Measurements from ENCODE around the gene ADRB2.
A peak's percentile ranks its signal among the peaks of the same experiment; 100 is the strongest.

The ADRB2 gene

GRCh38 chr5:148828511-148829247 is 2.3 kb downstream of the ADRB2 start:
- Histone ChIP-seq H3K27ac (peak overlapping the region in 5 of 21 experiments; percentile 9 to 87 (median 77)), H3K4me3 (peak overlapping the region; percentile 40 to 57 (median 50))

- peak overlapping the region in 4 of 21 experiments; percentile 2 to 58 (median 40) for H3K27ac ChIP-seq
- peak overlapping the region; percentile 40 to 57 (median 50) for H3K4me3 ChIP-seq
Observed at GRCh38 chr5:148829248-148829594, 2.8 kb downstream of the ADRB2 start.

GRCh38 chr5:148829734-148830133 is 3.3 kb downstream of the ADRB2 start:
- Histone ChIP-seq H3K4me3 (peak overlapping the region; percentile 9 to 57 (median 48)), H3K27ac (peak overlapping the region in 4 of 21 experiments; percentile 2 to 58 (median 40))

DNA sequence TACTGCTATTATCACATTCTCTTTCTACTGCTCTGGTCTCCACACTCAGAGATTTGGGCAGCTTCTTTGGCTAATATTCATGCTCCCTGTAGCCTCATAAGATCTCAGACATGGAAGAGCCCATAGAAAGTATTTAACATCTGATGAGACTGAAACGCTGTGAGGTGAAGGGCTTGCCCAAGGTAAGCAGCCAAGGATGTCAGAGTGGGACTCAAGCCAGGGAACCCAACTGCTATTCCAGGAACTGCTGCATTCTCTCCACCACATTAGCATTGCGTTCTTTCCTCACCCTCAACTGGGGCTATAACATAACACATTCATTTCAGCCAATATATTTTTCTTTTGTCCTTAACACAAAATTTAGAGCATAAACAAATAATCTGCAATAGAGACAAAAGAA is 3.8 kb downstream of the ADRB2 start:
- H3K27ac ChIP-seq: peak overlapping the region in 2 of 21 experiments; percentile 23 to 56
- peak overlapping the region in 5 of 7 experiments; percentile 9 to 57 (median 50) for H3K4me3 ChIP-seq

DNA sequence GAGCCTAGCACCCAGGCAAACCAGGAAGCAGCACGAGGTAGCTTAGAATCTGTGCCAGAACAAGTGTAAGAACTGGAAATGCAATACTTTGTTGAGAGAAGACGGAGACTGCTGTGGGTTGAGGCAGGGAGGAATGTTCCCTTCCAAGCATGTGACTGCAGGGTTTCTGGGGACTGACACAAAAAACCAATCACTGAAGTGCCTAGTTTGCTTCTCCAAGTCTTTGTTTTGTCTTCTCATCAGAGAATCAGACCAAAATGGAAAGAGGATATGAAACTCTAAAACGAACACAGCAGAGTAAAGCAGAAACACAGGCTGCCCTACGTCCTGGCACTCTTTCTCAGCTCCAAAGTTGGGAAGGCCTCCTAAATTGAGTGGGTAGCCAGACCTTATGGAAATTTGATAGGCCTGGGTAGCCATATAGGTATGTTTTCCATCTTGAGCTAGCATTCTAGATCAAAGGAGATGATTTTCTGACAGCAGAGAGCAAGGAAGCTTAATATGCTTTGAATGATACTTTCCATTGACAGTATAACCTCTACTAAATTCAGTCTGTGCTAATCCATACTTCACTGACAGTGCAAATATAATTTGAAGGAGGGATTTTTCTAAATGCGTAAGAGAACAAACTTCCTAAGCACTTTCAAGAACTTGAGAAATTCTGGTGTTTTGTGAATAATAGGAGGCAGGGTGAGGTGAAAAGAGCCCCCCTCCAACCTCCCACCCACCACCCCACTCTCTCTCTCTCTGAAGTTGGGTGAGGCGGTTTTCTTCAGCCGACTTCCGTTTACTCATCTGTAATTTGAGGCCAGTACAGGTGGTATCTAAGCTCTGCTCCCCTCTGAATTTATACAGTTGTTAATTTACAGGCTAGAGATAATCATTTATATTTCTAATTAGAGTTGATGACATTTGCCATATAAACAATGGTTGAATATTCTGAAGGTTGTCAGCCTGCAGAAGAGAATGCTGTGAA is 5.5 kb downstream of the ADRB2 start:
- peak overlapping the region in 9 of 21 experiments; percentile 3 to 65 (median 33) for H3K27ac ChIP-seq
- H3K4me3 ChIP-seq: no peak overlapping the region

- no peak overlapping the region for H3K4me3 ChIP-seq
- peak overlapping the region in 2 of 21 experiments; percentile 15 to 65 for H3K27ac ChIP-seq
Observed at GRCh38 chr5:148833122-148833521, 6.7 kb downstream of the ADRB2 start.

- Histone ChIP-seq H3K27ac (no peak overlapping the region), H3K4me3 (no peak overlapping the region)
Observed at GRCh38 chr5:148833925-148834324, 7.5 kb downstream of the ADRB2 start.

- no peak overlapping the region for H3K4me3 ChIP-seq
- H3K27ac ChIP-seq: peak overlapping the region in 2 of 21 experiments; percentile 10 to 35
Observed at GRCh38 chr5:148834689-148835088, 8.3 kb downstream of the ADRB2 start.

DNA sequence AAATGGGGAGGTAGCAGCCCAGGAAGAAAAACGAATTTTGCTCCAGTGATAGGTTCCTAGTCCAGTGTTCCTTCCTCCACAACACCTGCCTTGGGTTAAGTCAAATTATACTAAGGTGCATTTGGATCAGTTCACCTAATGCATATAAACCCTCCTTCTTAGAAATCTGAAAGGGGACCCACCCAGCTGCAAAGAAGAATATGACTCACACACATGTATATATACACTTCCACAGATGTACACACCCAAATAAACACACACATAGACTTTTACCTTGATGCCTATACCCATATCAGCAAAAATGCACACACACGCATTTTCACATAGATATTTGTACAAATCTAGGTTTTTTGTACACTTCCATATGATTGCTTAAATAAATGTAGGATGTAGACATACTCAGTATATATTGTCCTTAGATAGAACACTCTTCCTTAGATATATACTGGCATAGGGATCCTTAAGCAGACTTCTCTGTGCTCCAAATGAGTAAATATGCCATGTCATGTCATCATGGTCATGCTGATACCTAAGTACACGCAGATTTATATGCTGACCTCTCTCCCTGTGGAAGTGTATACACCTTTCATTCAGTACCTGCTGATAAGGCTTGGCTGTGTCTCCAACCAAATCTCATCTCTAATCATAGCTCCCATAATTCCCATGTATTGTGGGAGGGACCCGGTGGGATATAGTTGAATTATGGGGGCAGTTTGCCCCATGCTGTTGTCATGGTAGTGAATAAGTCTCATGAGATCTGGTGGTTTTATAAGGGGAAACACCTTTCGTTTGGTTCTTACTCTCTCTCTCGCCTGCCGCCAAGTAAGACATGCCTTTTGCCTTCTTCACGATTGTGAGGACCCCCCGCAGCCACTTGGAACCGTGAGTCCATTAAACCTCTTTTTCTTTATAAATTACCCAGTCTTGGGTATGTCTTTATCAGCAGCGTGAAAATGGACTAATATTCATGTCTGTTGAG is 10.2 kb downstream of the ADRB2 start:
- Histone ChIP-seq H3K27ac (no peak overlapping the region), H3K4me3 (no peak overlapping the region)

DNA sequence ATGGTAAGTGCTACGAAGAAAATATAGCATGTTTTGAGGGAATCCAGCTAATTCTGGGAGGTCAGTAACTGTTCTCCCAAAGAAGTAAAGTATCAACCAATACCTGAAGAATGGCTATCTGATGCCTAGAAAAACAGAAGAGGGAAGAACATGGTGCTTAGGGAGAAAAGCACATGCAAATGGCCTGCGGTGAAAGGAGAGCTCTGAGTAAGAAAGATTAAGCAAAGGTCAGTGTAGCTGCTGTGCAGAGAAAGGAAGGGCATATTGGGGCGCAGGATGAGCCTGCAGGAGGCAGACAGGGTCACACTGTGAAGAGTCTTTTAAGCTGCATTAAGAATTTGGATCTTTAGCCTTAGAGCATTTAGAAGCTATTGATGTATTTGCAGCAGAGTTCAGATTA is 11.0 kb downstream of the ADRB2 start:
- Histone ChIP-seq H3K27ac (no peak overlapping the region), H3K4me3 (no peak overlapping the region)

GRCh38 chr5:148838357-148838756 is 11.9 kb downstream of the ADRB2 start:
- Histone ChIP-seq H3K4me3 (no peak overlapping the region), H3K27ac (no peak overlapping the region)

DNA sequence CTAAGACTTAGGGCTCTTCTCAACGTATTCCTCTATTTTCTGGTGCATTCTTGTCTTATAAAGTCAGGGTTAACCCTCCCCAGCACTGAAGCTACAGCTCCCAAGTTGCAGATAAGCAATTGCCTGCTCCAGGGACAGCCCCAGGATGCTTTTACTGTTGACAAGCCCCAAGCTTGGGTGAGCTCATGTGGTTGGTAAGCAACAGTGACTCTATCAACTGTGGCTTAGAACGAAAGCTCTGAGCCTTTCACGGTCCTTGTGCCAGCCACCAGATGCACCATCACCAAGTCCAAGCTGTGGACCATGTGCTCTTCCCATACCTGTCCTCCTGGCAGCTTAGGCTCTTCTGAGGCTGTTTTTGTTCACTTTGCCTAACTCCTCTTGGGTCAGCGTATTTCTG is 13.5 kb downstream of the ADRB2 start:
- no peak overlapping the region for H3K4me3 ChIP-seq
- H3K27ac ChIP-seq: no peak overlapping the region

DNA sequence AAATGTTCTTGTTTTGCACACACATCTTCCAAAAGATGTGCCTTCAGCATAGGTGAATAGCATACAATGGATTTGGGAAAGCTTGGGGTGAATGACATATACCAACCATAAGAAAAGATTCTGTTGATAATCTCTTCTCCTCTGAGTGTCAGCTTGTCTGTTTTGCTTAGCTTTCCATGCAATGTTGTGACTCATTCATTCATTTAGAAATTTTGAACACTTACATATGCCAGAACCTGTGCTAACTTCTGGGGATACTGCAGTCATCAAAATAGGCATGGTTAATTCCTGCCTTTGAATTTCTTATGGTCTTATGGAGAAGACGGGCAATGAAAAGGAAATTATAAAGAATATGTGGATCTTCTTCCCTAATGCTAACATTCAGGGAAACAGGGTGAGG is 14.1 kb downstream of the ADRB2 start:
- no peak overlapping the region for H3K27ac ChIP-seq
- H3K4me3 ChIP-seq: no peak overlapping the region

- no peak overlapping the region for H3K4me3 ChIP-seq
- no peak overlapping the region for H3K27ac ChIP-seq
Observed at GRCh38 chr5:148841519-148841918, 15.1 kb downstream of the ADRB2 start.

DNA sequence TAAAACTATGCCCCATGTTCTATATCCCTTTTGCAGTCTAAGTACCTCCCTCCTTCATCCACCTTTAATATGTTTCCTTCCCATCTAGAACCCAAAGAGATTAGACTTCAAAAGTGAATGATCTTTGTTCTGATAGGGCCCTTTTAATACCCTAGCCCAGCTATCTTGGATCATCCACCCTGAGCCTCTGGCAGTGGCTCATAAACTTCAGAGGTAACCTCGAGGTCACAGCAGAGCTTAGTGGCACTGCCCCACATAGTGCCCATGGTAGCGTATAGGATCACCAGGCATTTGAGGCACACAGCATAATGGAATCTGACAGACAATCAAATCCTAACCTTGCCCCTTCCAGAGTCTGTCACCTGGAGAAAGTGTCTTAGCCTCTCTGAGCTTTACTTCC is 15.8 kb downstream of the ADRB2 start:
- Histone ChIP-seq H3K4me3 (no peak overlapping the region), H3K27ac (peak overlapping the region in 1 of 21 experiments; percentile 13)

DNA sequence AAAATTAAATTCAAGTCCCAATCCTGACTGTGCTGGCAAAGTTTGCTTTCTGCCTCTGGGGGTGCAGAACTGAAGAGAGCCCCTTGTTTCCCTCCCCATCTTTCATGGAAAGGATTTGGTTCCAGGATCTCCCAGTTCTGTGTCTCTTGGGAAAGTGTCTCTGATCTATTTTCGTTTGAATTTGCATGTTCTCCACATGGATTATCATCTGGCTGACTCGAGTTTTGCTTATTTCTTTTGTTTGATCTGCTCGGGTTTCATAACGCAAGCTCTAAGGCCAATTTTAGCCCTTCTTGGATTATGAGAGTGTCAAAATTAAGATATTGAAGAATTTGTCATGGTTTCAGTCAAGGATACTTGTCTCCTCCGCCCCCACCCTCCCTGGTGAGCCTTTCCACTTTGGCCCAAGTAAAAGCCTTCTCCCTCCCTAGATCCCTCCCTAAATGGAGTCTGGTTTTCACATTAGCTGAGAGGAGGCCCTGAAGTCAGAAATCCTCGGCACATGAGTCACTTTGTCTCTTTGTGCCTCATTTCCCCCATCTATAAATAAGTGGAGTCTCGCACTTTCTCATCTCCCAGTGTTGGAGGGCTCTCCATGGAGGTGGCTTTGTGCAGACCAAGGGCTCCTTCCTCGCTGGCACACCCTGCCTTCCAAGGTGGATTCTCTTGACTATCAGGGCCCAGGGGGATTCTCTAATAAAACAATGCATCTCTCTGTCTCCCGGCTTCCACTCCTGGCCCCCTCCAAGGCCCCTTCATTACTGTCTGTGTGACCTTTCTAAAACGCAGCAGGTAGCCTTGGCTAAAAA is 17.3 kb downstream of the ADRB2 start:
- Histone ChIP-seq H3K27ac (peak overlapping the region in 1 of 21 experiments; percentile 21), H3K4me3 (no peak overlapping the region)

DNA sequence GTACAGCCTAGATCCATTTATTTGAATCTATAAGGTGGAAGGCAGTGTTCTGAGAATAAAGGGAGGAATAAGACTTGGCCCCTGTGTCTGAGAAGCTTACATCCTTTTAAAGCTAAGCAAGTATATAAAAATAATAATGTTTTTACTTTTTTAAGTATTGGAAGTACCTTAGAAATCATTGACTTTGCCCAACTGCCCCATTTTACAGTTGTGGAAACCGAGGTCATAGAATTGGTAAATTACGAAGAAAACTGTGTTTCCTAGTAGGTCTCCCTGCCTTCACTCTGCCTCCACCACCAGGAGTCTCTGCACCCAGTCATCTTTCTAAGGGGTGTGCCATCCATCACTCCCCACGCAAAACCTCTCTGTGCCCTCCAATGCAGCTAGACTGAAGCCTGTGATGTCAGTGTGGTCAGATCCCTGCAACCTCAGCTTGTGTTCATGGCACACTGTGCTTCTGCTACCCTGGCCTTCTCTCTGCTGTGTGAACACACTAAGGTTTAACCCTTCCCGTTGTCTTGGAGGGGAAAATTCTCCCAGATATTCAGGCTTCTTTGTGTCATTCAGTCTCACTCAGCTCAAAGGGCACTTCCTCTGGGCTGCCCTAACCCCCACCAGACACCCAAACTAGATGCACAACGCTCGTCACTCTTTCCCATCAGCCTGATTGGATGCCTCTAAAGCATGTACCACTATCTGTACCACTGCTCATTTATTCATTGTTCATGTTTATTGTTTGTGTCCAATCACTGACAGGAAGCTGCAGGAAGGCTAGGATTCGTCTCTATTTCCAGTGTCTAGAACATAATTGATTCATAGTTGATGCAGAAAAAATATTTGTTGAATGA is 18.2 kb downstream of the ADRB2 start:
- no peak overlapping the region for H3K4me3 ChIP-seq
- H3K27ac ChIP-seq: peak overlapping the region in 1 of 21 experiments; percentile 33

DNA sequence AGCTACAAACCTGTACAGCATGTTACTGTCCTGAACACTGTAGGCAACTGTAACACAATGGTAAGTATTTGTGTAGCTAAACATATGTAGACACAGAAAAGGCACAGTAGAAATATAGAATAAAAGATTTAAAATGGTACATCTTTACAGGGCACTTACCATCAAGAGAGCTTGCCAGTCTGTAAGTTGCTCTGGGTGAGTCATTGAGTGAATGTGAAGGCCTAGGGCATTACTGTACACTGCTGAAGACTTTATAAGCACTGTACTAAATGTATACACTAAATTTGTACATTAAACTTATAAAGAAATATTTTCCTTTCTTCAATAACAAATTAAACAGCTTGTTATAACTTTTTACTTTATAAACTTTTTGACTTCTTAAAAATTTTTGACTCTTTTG is 20.5 kb downstream of the ADRB2 start:
- H3K27ac ChIP-seq: no peak overlapping the region
- H3K4me3 ChIP-seq: no peak overlapping the region
